ENCODE measurements around the gene DTX3L. TPM values are rescaled to one million over a fixed set of nuclear protein-coding genes. Genes with fewer than 3 reads are reported as not detected.

Gene DTX3L
- total RNA-seq, 1 experiment from 2014 or later: 11.1 TPM

GRCh38 chr3:122572940-122573412 lies 8.8 kb downstream of the DTX3L start:
- peak overlapping the region; percentile 42; the same call in 1 of the 2 replicates for H3K9ac ChIP-seq (ENCODE audit: low read length)

GRCh38 chr3:122576174-122576940 lies 12.2 kb downstream of the DTX3L start:
- Histone ChIP-seq H3K9me3 (ENCODE audit: low read length) (peaks cover 2% of the 10 kb centered on the region), H3K36me3 (ENCODE audit: low read depth, low read length) (0 out of 2 replicates have a peak, but pooled peaks cover 7% of the 10 kb centered on the region), H3K9ac (ENCODE audit: low read length) (no peak overlapping the region), H3K27me3 (ENCODE audit: low read length) (no peaks in the 10 kb centered on the region), H3F3A (ENCODE audit: low read length, unreplicated experiment) (peaks cover 6% of the 10 kb centered on the region), H2AFZ (ENCODE audit: low read length) (no peak overlapping the region), H3K4me1 (ENCODE audit: insufficient read depth, low read length) (peaks cover 12% of the 10 kb centered on the region), H4K20me1 (ENCODE audit: low read length) (no peaks in the 10 kb centered on the region), H3K4me3 (ENCODE audit: low read length) (no peak overlapping the region), H3K79me2 (ENCODE audit: low read length) (no peaks in the 10 kb centered on the region), H3K9me2 (replicated peaks; ENCODE audit: low read length) (no peaks in the 10 kb centered on the region), H3K4me2 (ENCODE audit: low read length) (no peak overlapping the region), H3K27ac (ENCODE audit: low read length) (no peak overlapping the region)
- TF ChIP-seq EZH2phosphoT487 (IDR thresholded peaks at IDR 0.05; ENCODE audit: borderline replicate concordance, low read length) (no peak), EZH2 (IDR thresholded peaks at IDR 0.05; ENCODE audit: low read length, unreplicated experiment) (no peak), CTCF (conservative IDR thresholded peaks at IDR 0.05; ENCODE audit: low read depth, low read length) (no peak)
- POLR2A ChIA-PET (ENCODE audit: unreplicated experiment): no interaction called here
- no TSS peak for BruUV-seq (replicated peaks)
- intact Hi-C loops (cut with micrococcal nuclease): no loop called here
- ATAC-seq (no peak), DNase-seq (no peak)
- CTCF ChIA-PET: no interaction called here

More at GRCh38 chr3:122572940-122573412, 8.8 kb downstream of the DTX3L start:
- BruUV-seq (replicated peaks): no TSS peak
- Histone ChIP-seq H3K27ac (ENCODE audit: low read length) (peak overlapping the region; percentile 88), H3K4me1 (ENCODE audit: insufficient read depth, low read length) (peaks cover 12% of the 10 kb centered on the region), H3K79me2 (ENCODE audit: low read length) (no peaks in the 10 kb centered on the region), H3K4me2 (ENCODE audit: low read length) (peak overlapping the region; percentile 56), H3K9me3 (ENCODE audit: low read length) (no peaks in the 10 kb centered on the region), H4K20me1 (ENCODE audit: low read length) (no peaks in the 10 kb centered on the region), H3K4me3 (ENCODE audit: low read length) (no peak overlapping the region), H3K36me3 (ENCODE audit: low read depth, low read length) (peaks cover 19% of the 10 kb centered on the region; the same call in 1 of the 2 replicates), H3F3A (ENCODE audit: low read length, unreplicated experiment) (peaks cover 6% of the 10 kb centered on the region), H3K9me2 (replicated peaks; ENCODE audit: low read length) (no peaks in the 10 kb centered on the region), H3K27me3 (ENCODE audit: low read length) (no peaks in the 10 kb centered on the region), H2AFZ (ENCODE audit: low read length) (peak overlapping the region; percentile 66)
- ChIA-PET CTCF (no interaction called here), POLR2A (ENCODE audit: unreplicated experiment) (no interaction called here)
- DNase-seq (peak; percentile 98), ATAC-seq (peak; percentile 95)
- no peak for TF ChIP-seq CTCF (conservative IDR thresholded peaks at IDR 0.05; ENCODE audit: low read depth, low read length)
- TF ChIP-seq EZH2phosphoT487 (IDR thresholded peaks at IDR 0.05; ENCODE audit: borderline replicate concordance, low read length): no peak
- TF ChIP-seq EZH2 (IDR thresholded peaks at IDR 0.05; ENCODE audit: low read length, unreplicated experiment): no peak
- intact Hi-C loops (cut with micrococcal nuclease): loop anchor here (1.0 kb wide), 2 partner anchors 13 to 106 kb away; no protein-coding TSS in a partner anchor

Measured in PC-3 (cell line).